Lower lobe of right lung (tissue), 2 donors: ENCODE results near the gene TSPAN12. TPM values are rescaled to one million over a fixed set of nuclear protein-coding genes. Genes with fewer than 3 reads are reported as not detected.
A peak's percentile ranks its signal among the peaks of the same experiment; 100 is the strongest.

Experiments
- ATAC-seq, 2 donors: fragments of 200-7000 bp; cut with Tn5 transposase; one replicate each; pipeline ENCODE4 v1.9.1; 2020 to 2022; ENCODE audit warnings: mild to moderate bottlenecking in 2 of 2, moderate library complexity in 2 of 2
- DNase-seq: peaks from one replicate; pipeline ENCODE4 v3.0.0-alpha.2; 2020
- H3K27ac ChIP-seq: fragments of 200-600 bp; one replicate; pipeline ENCODE4 v1.8.0; 2022
- H3K27me3 ChIP-seq: fragments of 200-600 bp; one replicate; pipeline ENCODE4 v1.8.0; 2022; ENCODE audit warnings: low read depth
- H3K36me3 ChIP-seq: fragments of 200-600 bp; one replicate; pipeline ENCODE4 v1.8.0; 2022; ENCODE audit warnings: mild to moderate bottlenecking
- H3K4me1 ChIP-seq: fragments of 200-600 bp; one replicate; pipeline ENCODE4 v1.8.0; 2022
- H3K4me3 ChIP-seq: fragments of 200-600 bp; one replicate; pipeline ENCODE4 v1.8.0; 2022; ENCODE audit warnings: mild to moderate bottlenecking
- H3K9me3 ChIP-seq: fragments of 200-600 bp; one replicate; pipeline ENCODE4 v1.8.0; 2022
- CTCF ChIP-seq: fragments of 200-600 bp; IDR thresholded peaks from one replicate; pipeline ENCODE4 v1.8.0; 2022; ENCODE audit warnings: antibody characterized with exemption, mild to moderate bottlenecking
- intact Hi-C: fragments of 100-400 bp; cut with DNase I; formaldehyde crosslinking; loops from one replicate; pipeline ENCODE4 v1.11.0; 2022
- total RNA-seq: library from RNA; stranded (reverse); fragmentation: NEBNext Ultra II Directional; extraction: Animal tissue kit (Norgen Biotek cat#: 25700); gene quantifications from one replicate; pipeline ENCODE4 v1.2.1, GENCODE V29; 2021
- donor health status: DM: no; HTN: yes; CAD: no; lungs with severe emphysema.

The TSPAN12 gene
- total RNA-seq, 1 donor from 2014 or later, result 43.6 TPM

GRCh38 chr7:120841608-120842007 lies 16.3 kb downstream of the TSPAN12 start:
- Histone ChIP-seq H3K4me1 (no peaks in the 10 kb centered on the region), H3K27me3 (no peaks in the 10 kb centered on the region), H3K36me3 (no peaks in the 10 kb centered on the region), H3K9me3 (no peaks in the 10 kb centered on the region), H3K4me3 (no peak overlapping the region), H3K27ac (no peak overlapping the region)
- DNase-seq, result no peak
- intact Hi-C loops, result no loop called here
- TF ChIP-seq CTCF, result no peak
- no peak for ATAC-seq

- no peak overlapping the region for H3K4me3 ChIP-seq
- intact Hi-C loops, result no loop called here
- H3K27me3 ChIP-seq, result no peaks in the 10 kb centered on the region
- H3K4me1 ChIP-seq, result no peaks in the 10 kb centered on the region
- no peak for TF ChIP-seq CTCF
- no peak for DNase-seq
- no peaks in the 10 kb centered on the region for H3K9me3 ChIP-seq
- H3K27ac ChIP-seq, result peak overlapping the region; percentile 26
- no peak for ATAC-seq
- no peaks in the 10 kb centered on the region for H3K36me3 ChIP-seq
These were observed 19.7 kb downstream of the TSPAN12 start for GRCh38 chr7:120838281-120838682.

GRCh38 chr7:120837599-120837998 lies 20.3 kb downstream of the TSPAN12 start:
- no peak for TF ChIP-seq CTCF
- intact Hi-C loops, result no loop called here
- no peak overlapping the region for H3K27ac ChIP-seq
- no peaks in the 10 kb centered on the region for H3K9me3 ChIP-seq
- no peak overlapping the region for H3K4me3 ChIP-seq
- no peak for DNase-seq
- no peaks in the 10 kb centered on the region for H3K27me3 ChIP-seq
- no peaks in the 10 kb centered on the region for H3K36me3 ChIP-seq
- H3K4me1 ChIP-seq, result no peaks in the 10 kb centered on the region
- ATAC-seq, result no peak

GRCh38 chr7:120836556-120837115 lies 21.3 kb downstream of the TSPAN12 start:
- intact Hi-C loops, result no loop called here
- no peak for TF ChIP-seq CTCF
- H3K27me3 ChIP-seq, result no peaks in the 10 kb centered on the region
- no peak overlapping the region for H3K27ac ChIP-seq
- H3K9me3 ChIP-seq, result no peaks in the 10 kb centered on the region
- ATAC-seq (no peak), DNase-seq (no peak)
- no peaks in the 10 kb centered on the region for H3K36me3 ChIP-seq
- no peaks in the 10 kb centered on the region for H3K4me1 ChIP-seq
- no peak overlapping the region for H3K4me3 ChIP-seq

GRCh38 chr7:120834726-120835125 lies 23.2 kb downstream of the TSPAN12 start:
- Histone ChIP-seq H3K9me3 (no peaks in the 10 kb centered on the region), H3K36me3 (no peaks in the 10 kb centered on the region), H3K27me3 (no peaks in the 10 kb centered on the region), H3K4me1 (no peaks in the 10 kb centered on the region), H3K27ac (no peak overlapping the region), H3K4me3 (no peak overlapping the region)
- intact Hi-C loops, result no loop called here
- DNase-seq (no peak), ATAC-seq (no peak)
- TF ChIP-seq CTCF, result no peak

GRCh38 chr7:120833546-120833945 lies 24.4 kb downstream of the TSPAN12 start:
- Histone ChIP-seq H3K9me3 (no peaks in the 10 kb centered on the region), H3K36me3 (no peaks in the 10 kb centered on the region), H3K27ac (no peak overlapping the region), H3K4me3 (no peak overlapping the region), H3K27me3 (no peaks in the 10 kb centered on the region), H3K4me1 (no peaks in the 10 kb centered on the region)
- ATAC-seq (no peak), DNase-seq (no peak)
- no peak for TF ChIP-seq CTCF
- intact Hi-C loops, result no loop called here
